CD14-positive monocyte (primary cell): ENCODE measurements around the gene CCDC186. TPM values are rescaled to one million over a fixed set of nuclear protein-coding genes. Genes with fewer than 3 reads are reported as not detected.

Experiments
- DNase-seq, 3 donors: peaks; one replicate each; pipeline ENCODE4 v3.0.0-alpha.2; 2011 to 2022
- H2AFZ ChIP-seq: 2 replicates; pipeline ENCODE4 v1.6.0; 2012; ENCODE audit warnings: mild to moderate bottlenecking, low read depth, low read length, inconsistent platforms; ENCODE audit not compliant: insufficient read depth, poor library complexity, severe bottlenecking
- H3K27ac ChIP-seq, 2 donors: 1 replicate in 1 of 2; 2 replicates in 1 of 2; pipeline ENCODE4 v1.5.1; 2012 to 2013; ENCODE audit warnings: low read length in 2 of 2, control low read depth in 1 of 2, inconsistent platforms in 1 of 2, low read depth in 1 of 2, mild to moderate bottlenecking in 1 of 2
- H3K27me3 ChIP-seq, 2 donors: one replicate each; pipeline versions ENCODE4 v1.6.0 to v1.6.1; 2011 to 2013; ENCODE audit warnings: low read length in 2 of 2; ENCODE audit not compliant: control insufficient read depth in 2 of 2, insufficient read depth in 2 of 2
- H3K36me3 ChIP-seq, 2 donors: replicated peaks in 1 of 2; 1 replicate in 1 of 2; 2 replicates in 1 of 2; pipeline versions ENCODE4 v1.5.1 to v1.6.1; 2012 to 2013; ENCODE audit warnings: low read length in 2 of 2, control low read depth in 1 of 2, inconsistent platforms in 1 of 2, mild to moderate bottlenecking in 1 of 2; ENCODE audit not compliant: insufficient read depth in 2 of 2, control insufficient read depth in 1 of 2
- H3K4me1 ChIP-seq, 2 donors: 1 replicate in 1 of 2; 2 replicates in 1 of 2; pipeline versions ENCODE4 v1.5.1 to v1.6.1; 2012 to 2013; ENCODE audit warnings: low read length in 2 of 2, control low read depth in 1 of 2, inconsistent platforms in 1 of 2, mild to moderate bottlenecking in 1 of 2, moderate library complexity in 1 of 2; ENCODE audit not compliant: insufficient read depth in 2 of 2, control insufficient read depth in 1 of 2
- H3K4me2 ChIP-seq: replicated peaks from 2 replicates; pipeline ENCODE3; 2012; ENCODE audit warnings: low read length, moderate library complexity, mild to moderate bottlenecking; ENCODE audit not compliant: poor library complexity, severe bottlenecking; ENCODE audit errors: extremely low read depth
- H3K4me3 ChIP-seq, 3 experiments: fragments of 200-600 bp in 1 of 3; sonication (generic) in 1 of 3; replicated peaks in 1 of 3; 1 replicate in 2 of 3; 2 replicates in 1 of 3; pipeline ENCODE4 v1.5.1; 2011 to 2013; ENCODE audit warnings: low read length in 3 of 3, mild to moderate bottlenecking in 3 of 3, control low read depth in 2 of 3, low read depth in 2 of 3, inconsistent platforms in 1 of 3, moderate library complexity in 1 of 3
- H3K79me2 ChIP-seq: 2 replicates; pipeline ENCODE4 v1.6.0; 2012; ENCODE audit warnings: mild to moderate bottlenecking, control low read depth, inconsistent platforms, low read length, moderate library complexity; ENCODE audit not compliant: insufficient read depth
- H3K9ac ChIP-seq: 2 replicates; pipeline ENCODE4 v1.6.0; 2017; ENCODE audit warnings: low read length, mild to moderate bottlenecking; ENCODE audit not compliant: insufficient read depth, poor library complexity, severe bottlenecking
- H3K9me3 ChIP-seq, 2 donors: replicated peaks in 1 of 2; 1 replicate in 1 of 2; 2 replicates in 1 of 2; pipeline versions ENCODE4 v1.5.1 to v1.6.1; 2012 to 2013; ENCODE audit warnings: low read length in 2 of 2, control low read depth in 1 of 2; ENCODE audit not compliant: control insufficient read depth in 1 of 2, insufficient read depth in 1 of 2
- H4K20me1 ChIP-seq: 2 replicates; pipeline ENCODE4 v1.6.0; 2012; ENCODE audit warnings: mild to moderate bottlenecking, low read length, control low read depth, moderate library complexity; ENCODE audit not compliant: insufficient read depth
- H3K27ac Mint-ChIP-seq, 7 donors: one replicate each; pipeline ENCODE4 v1.8.0; 2020; ENCODE audit warnings: mild to moderate bottlenecking in 7 of 7, mixed read lengths in 7 of 7, moderate library complexity in 6 of 7, inconsistent platforms in 2 of 7
- H3K27me3 Mint-ChIP-seq, 3 donors: one replicate each; pipeline ENCODE4 v1.8.0; 2021 to 2022; ENCODE audit warnings: low read depth in 3 of 3, mild to moderate bottlenecking in 3 of 3, mixed read lengths in 3 of 3, moderate library complexity in 3 of 3, inconsistent platforms in 1 of 3
- H3K36me3 Mint-ChIP-seq, 2 donors: one replicate each; pipeline ENCODE4 v1.8.0; 2020; ENCODE audit warnings: mixed read lengths in 2 of 2, inconsistent platforms in 1 of 2, mild to moderate bottlenecking in 1 of 2
- H3K4me1 Mint-ChIP-seq: one replicate; pipeline ENCODE4 v1.8.0; 2020; ENCODE audit warnings: mild to moderate bottlenecking, mixed read lengths
- H3K4me3 Mint-ChIP-seq, 2 donors: one replicate each; pipeline ENCODE4 v1.8.0; 2020; ENCODE audit warnings: mild to moderate bottlenecking in 2 of 2, mixed read lengths in 2 of 2, moderate library complexity in 1 of 2
- H3K9me3 Mint-ChIP-seq, 7 donors: one replicate each; pipeline ENCODE4 v1.8.0; 2020 to 2022; ENCODE audit warnings: mixed read lengths in 7 of 7, mild to moderate bottlenecking in 6 of 7, moderate library complexity in 6 of 7, inconsistent platforms in 2 of 7
- CTCF ChIP-seq: fragments of 200-600 bp; IDR thresholded peaks from one replicate; pipeline ENCODE4 v1.8.0; 2022; ENCODE audit warnings: antibody characterized with exemption, mild to moderate bottlenecking
- WGBS: methylation state at CpG from one replicate; pipeline ENCODE4 v1.1.5; 2013; ENCODE audit warnings: missing lambda C conversion rate; ENCODE audit not compliant: insufficient coverage; 5-methylcytosine and 5-hydroxymethylcytosine counted together
- intact Hi-C, 2 donors: fragments of 100-400 bp; cut with micrococcal nuclease; formaldehyde crosslinking; loops; one replicate each; pipeline versions ENCODE4 v1.15.0 to v1.15.1; 2023
- polyA plus RNA-seq, 3 donors: library from polyadenylated mRNA; depleted of rRNA in 1 of 3; unstranded in 2 of 3; stranded (reverse) in 1 of 3; fragments of 300-500 nt in 2 of 3; fragments of >200 nt in 1 of 3; fragmentation: Illumina TruSeq in 2 of 3; gene quantifications; 1 replicate in 2 of 3; 2 replicates in 1 of 3; pipeline ENCODE4 v1.2.3, GENCODE V29; 2012 to 2021

Gene CCDC186
- polyA plus RNA-seq, 3 donors: 6.9 to 9.8 (median 8.9) TPM

GRCh38 chr10:114079421-114079820 lies 94.6 kb downstream of the CCDC186 start:
- Mint-ChIP-seq H3K4me3 (no peak overlapping the region), H3K27me3 (peaks cover 0 to 2% (median 0%) of the 10 kb centered on the region in 3 donors), H3K36me3 (no peaks in the 10 kb centered on the region), H3K9me3 (peaks cover 0 to 5% (median 0%) of the 10 kb centered on the region in 7 donors), H3K4me1 (peaks cover 27% of the 10 kb centered on the region), H3K27ac (no peak overlapping the region)
- WGBS: 93% methylated on average over 3 of the region's 5 CpGs
- TF ChIP-seq CTCF: no peak
- Histone ChIP-seq H3K27me3 (no peaks in the 10 kb centered on the region), H3K36me3 (no peaks in the 10 kb centered on the region), H4K20me1 (no peaks in the 10 kb centered on the region), H3K4me3 (no peak overlapping the region), H3K79me2 (no peaks in the 10 kb centered on the region), H3K4me2 (no peak overlapping the region), H2AFZ (no peak overlapping the region), H3K9me3 (peaks cover 0 to 3% of the 10 kb centered on the region in 2 donors), H3K27ac (no peak overlapping the region), H3K9ac (no peak overlapping the region), H3K4me1 (peaks cover 11 to 12% of the 10 kb centered on the region in 2 donors)
- intact Hi-C loops: no loop called here
- no peak for DNase-seq

- no peak for DNase-seq
- Histone ChIP-seq H3K4me1 (peaks cover 17 to 21% of the 10 kb centered on the region in 2 donors), H3K79me2 (no peaks in the 10 kb centered on the region), H3K27ac (no peak overlapping the region), H3K9ac (no peak overlapping the region), H2AFZ (no peak overlapping the region), H3K9me3 (peaks cover 0 to 3% of the 10 kb centered on the region in 2 donors), H3K4me3 (no peak overlapping the region), H3K27me3 (no peaks in the 10 kb centered on the region), H4K20me1 (no peaks in the 10 kb centered on the region), H3K4me2 (no peak overlapping the region), H3K36me3 (no peaks in the 10 kb centered on the region)
- TF ChIP-seq CTCF: no peak
- Mint-ChIP-seq H3K4me3 (no peak overlapping the region), H3K36me3 (no peaks in the 10 kb centered on the region), H3K9me3 (peaks cover 0 to 5% (median 0%) of the 10 kb centered on the region in 7 donors), H3K27ac (no peak overlapping the region), H3K27me3 (peaks cover 0 to 2% (median 0%) of the 10 kb centered on the region in 3 donors), H3K4me1 (peaks cover 35% of the 10 kb centered on the region)
- WGBS: no CpG with 5 or more reads among the region's 6 CpGs
- intact Hi-C loops: no loop called here
Observed at GRCh38 chr10:114078346-114078745, 95.7 kb downstream of the CCDC186 start.
